A673 (cell line): ENCODE measurements around the gene NOSTRIN.
"Not testable (repeated sequence)": the region's sequence is repeated elsewhere in the genome, so short reads cannot be mapped to it uniquely, and the experiment has no call there.

Source experiments
- CTCF ChIP-seq: fragments of 300-800, 200-600 bp; sonication (generic); conservative IDR thresholded peaks from 2 replicates; pipeline ENCODE4 v1.5.1; 2017; ENCODE audit warnings: low read depth, mild to moderate bottlenecking, antibody characterized with exemption, low read length, moderate library complexity, mixed read lengths
- EZH2 ChIP-seq: fragments of 200-600 bp; sonication (generic); IDR thresholded peaks from 2 replicates; pipeline ENCODE4 v1.6.1; 2017; ENCODE audit warnings: borderline replicate concordance, low read depth, mild to moderate bottlenecking, mixed read lengths, antibody characterized with exemption, low read length; ENCODE audit not compliant: poor library complexity, severe bottlenecking

- TF ChIP-seq CTCF, EZH2: not testable (repeated sequence)
These were observed 68.4 kb downstream of the NOSTRIN start for GRCh38 chr2:168870824-168871223.
